Skeletal muscle tissue (tissue), 4 donors: ENCODE results near the gene CFAP99. TPM values are rescaled to one million over a fixed set of nuclear protein-coding genes. Genes with fewer than 3 reads are reported as not detected.

ENCODE experiments used
- H3K27ac ChIP-seq: one replicate; pipeline ENCODE4 v1.7.0; 2013; ENCODE audit warnings: mild to moderate bottlenecking, low read depth, low read length, inconsistent platforms
- H3K27me3 ChIP-seq, 3 donors: one replicate each; pipeline ENCODE4 v1.7.0; 2013; ENCODE audit warnings: low read length in 3 of 3; ENCODE audit not compliant: control insufficient read depth in 3 of 3, insufficient read depth in 3 of 3
- H3K36me3 ChIP-seq, 3 donors: one replicate each; pipeline ENCODE4 v1.7.0; 2013; ENCODE audit warnings: low read length in 3 of 3; ENCODE audit not compliant: control insufficient read depth in 3 of 3, insufficient read depth in 3 of 3
- H3K4me1 ChIP-seq, 3 donors: one replicate each; pipeline ENCODE4 v1.7.0; 2013; ENCODE audit warnings: low read length in 3 of 3, mild to moderate bottlenecking in 3 of 3; ENCODE audit not compliant: control insufficient read depth in 3 of 3, insufficient read depth in 3 of 3
- H3K4me3 ChIP-seq, 3 donors: one replicate each; pipeline ENCODE4 v1.7.0; 2013; ENCODE audit warnings: low read length in 3 of 3
- H3K9ac ChIP-seq, 3 donors: one replicate each; pipeline ENCODE4 v1.7.0; 2013; ENCODE audit warnings: low read length in 3 of 3, mild to moderate bottlenecking in 3 of 3, moderate library complexity in 2 of 3, low read depth in 1 of 3
- H3K9me3 ChIP-seq, 3 donors: one replicate each; pipeline ENCODE4 v1.7.0; 2013; ENCODE audit warnings: low read length in 3 of 3; ENCODE audit not compliant: control insufficient read depth in 3 of 3
- total RNA-seq: library from RNA; depleted of rRNA; stranded (reverse); fragments of >200 nt; gene quantifications from one replicate; pipeline ENCODE4 v1.2.3, GENCODE V29; 2014
- donor health status: Osteomylitis.

The CFAP99 gene
- total RNA-seq, 1 donor from 2014 or later = not detected

DNA sequence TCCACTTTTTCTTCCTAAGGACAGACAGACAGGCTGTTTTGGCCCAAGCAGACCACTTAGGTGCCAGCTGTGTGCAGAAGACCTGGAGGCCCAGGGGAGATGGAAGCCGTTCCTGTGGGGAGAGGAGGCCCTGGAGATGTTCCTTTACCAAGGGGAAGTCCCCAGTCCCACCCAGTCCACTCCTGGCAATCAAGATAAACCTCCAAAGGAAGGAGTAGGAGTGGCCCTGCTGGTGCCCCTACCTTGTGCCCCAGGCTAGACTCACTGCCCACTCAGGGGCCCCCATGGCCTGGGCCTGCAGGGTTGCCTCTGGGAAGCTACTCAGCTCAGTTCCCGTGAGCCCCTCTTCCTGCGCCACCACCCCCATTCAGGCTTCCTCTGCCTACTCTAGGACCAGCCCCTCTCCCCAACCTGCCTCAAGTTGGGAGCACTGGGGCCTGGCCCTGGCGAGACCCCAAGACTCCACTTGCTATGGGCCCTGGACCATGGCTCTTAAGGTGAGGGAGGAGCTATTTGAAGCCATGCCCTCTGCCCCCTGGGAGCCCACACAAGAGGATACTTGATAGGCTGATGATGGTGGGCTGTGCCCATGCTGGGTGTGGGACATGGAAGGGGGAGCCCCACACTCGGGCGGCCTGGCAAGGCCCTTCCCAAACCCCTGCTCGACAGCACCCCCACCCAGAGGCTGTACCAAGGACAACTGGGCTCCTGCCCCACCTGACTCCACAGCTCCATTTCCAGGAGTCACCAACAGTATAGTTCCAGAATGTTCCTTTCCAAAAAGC lies 25.4 kb downstream of the CFAP99 start:
- Histone ChIP-seq H3K36me3 (no peaks in the 10 kb centered on the region), H3K27me3 (peaks cover 0 to 8% (median 1%) of the 10 kb centered on the region in 3 donors), H3K9ac (no peak overlapping the region), H3K4me3 (no peak overlapping the region), H3K4me1 (no peaks in the 10 kb centered on the region), H3K9me3 (no peaks in the 10 kb centered on the region), H3K27ac (no peak overlapping the region)

DNA sequence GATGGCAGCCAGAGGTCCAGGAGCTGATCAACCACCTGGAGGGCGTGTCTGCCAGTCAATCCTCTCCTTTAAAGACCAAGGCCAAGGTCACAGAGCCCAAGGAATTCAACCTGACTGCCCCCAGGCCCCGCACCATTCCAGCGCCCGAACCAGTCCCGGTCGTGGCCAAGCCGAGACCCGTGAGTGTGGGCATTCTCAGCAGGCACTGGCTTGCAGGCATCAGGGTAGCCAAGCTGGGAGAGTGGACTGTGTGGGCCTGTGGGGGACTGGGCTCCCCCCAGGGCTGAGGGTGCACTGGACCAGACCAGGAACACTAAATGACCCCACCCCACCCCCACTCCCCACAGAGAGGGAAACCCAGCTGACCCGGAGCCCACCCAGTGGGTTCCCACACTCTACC lies 26.4 kb downstream of the CFAP99 start:
- H3K9ac ChIP-seq = no peak overlapping the region
- H3K4me3 ChIP-seq = no peak overlapping the region
- H3K4me1 ChIP-seq = no peaks in the 10 kb centered on the region
- H3K27ac ChIP-seq = no peak overlapping the region
- H3K27me3 ChIP-seq = peaks cover 0 to 12% (median 8%) of the 10 kb centered on the region in 3 donors
- no peaks in the 10 kb centered on the region for H3K36me3 ChIP-seq
- no peaks in the 10 kb centered on the region for H3K9me3 ChIP-seq

- Histone ChIP-seq H3K4me3 (no peak overlapping the region), H3K27me3 (peaks cover 0 to 12% (median 12%) of the 10 kb centered on the region in 3 donors), H3K9ac (no peak overlapping the region), H3K4me1 (no peaks in the 10 kb centered on the region), H3K27ac (no peak overlapping the region), H3K36me3 (no peaks in the 10 kb centered on the region), H3K9me3 (no peaks in the 10 kb centered on the region)
These were observed 26.8 kb downstream of the CFAP99 start for GRCh38 chr4:2445571-2445970.

DNA sequence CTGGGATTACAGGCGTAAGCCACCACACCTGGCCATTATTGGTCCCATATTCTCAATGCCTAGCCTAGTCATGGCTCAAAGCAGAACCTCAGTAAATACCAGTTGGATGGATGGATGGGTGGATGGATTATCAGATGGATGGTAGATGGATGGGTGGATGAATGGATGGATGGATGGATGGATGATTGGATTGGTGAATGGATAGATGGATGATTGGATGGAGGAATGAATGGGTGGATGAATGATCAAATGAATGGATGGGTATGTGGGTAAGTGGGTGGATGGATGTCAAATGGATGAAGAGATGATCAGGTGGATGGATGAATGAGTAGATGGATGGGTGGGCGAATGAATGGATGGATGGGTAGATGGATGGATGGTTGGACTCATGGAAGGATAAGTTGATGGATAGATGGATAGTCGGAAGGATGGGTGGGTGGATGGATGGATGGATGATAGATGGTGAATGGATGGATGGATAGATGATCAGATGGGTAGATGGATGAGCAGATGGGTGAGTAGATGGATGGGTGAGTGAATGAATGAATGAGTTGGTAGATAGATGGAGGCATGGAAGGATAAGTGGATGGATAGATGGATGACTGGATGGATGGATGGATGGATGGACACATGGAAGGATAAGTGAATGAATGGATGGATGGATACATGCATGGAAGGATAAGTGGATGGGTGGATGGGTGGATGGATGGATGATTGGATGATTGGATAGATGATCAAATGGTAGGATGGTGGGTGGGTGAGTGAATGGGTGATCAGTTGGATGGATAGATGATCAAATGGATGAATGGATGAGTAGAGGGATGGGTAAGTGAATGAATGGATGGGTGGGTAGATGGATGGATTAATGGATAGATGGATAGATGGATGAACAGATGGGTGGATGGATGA lies 28.2 kb downstream of the CFAP99 start:
- Histone ChIP-seq H3K9ac (no peak overlapping the region), H3K27ac (no peak overlapping the region), H3K9me3 (no peaks in the 10 kb centered on the region), H3K4me1 (no peaks in the 10 kb centered on the region), H3K27me3 (peaks cover 0 to 17% (median 12%) of the 10 kb centered on the region in 3 donors), H3K4me3 (no peak overlapping the region), H3K36me3 (no peaks in the 10 kb centered on the region)

GRCh38 chr4:2448589-2448988 lies 29.8 kb downstream of the CFAP99 start:
- H3K4me1 ChIP-seq = no peaks in the 10 kb centered on the region
- peaks cover 0 to 17% (median 12%) of the 10 kb centered on the region in 3 donors for H3K27me3 ChIP-seq
- no peaks in the 10 kb centered on the region for H3K9me3 ChIP-seq
- no peak overlapping the region for H3K27ac ChIP-seq
- no peak overlapping the region for H3K9ac ChIP-seq
- H3K36me3 ChIP-seq = no peaks in the 10 kb centered on the region
- H3K4me3 ChIP-seq = no peak overlapping the region

DNA sequence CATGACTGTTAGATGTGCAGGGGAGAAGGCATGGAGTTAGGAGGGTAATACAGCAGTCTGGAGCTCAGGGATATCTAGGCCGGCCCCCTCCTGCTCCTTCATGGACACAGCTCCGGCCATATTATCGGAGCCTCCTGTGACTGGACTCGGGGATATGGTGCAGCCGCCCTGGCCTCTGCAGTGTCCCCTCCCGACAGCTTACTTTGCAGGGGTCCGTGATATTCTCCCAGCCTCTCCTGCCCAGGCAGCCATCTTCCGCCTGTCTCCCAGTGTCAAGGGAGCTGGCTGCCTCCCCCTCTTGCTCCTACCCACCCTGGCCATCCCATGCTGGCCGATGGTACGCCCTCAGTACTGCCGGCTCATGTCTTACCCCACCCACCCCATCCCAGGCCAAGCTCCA lies 30.3 kb downstream of the CFAP99 start:
- H3K27me3 ChIP-seq = peaks cover 0 to 17% (median 12%) of the 10 kb centered on the region in 3 donors
- H3K36me3 ChIP-seq = no peaks in the 10 kb centered on the region
- no peaks in the 10 kb centered on the region for H3K4me1 ChIP-seq
- H3K27ac ChIP-seq = no peak overlapping the region
- no peak overlapping the region for H3K4me3 ChIP-seq
- H3K9me3 ChIP-seq = no peaks in the 10 kb centered on the region
- H3K9ac ChIP-seq = no peak overlapping the region

GRCh38 chr4:2449511-2450392 lies 31.0 kb downstream of the CFAP99 start:
- H3K9ac ChIP-seq = no peak overlapping the region
- peaks cover 0 to 17% (median 12%) of the 10 kb centered on the region in 3 donors for H3K27me3 ChIP-seq
- no peaks in the 10 kb centered on the region for H3K36me3 ChIP-seq
- no peak overlapping the region for H3K4me3 ChIP-seq
- H3K4me1 ChIP-seq = no peaks in the 10 kb centered on the region
- no peaks in the 10 kb centered on the region for H3K9me3 ChIP-seq
- H3K27ac ChIP-seq = no peak overlapping the region

- Histone ChIP-seq H3K9me3 (no peaks in the 10 kb centered on the region), H3K27ac (no peak overlapping the region), H3K36me3 (no peaks in the 10 kb centered on the region), H3K4me3 (no peak overlapping the region), H3K27me3 (peaks cover 0 to 17% (median 12%) of the 10 kb centered on the region in 3 donors), H3K9ac (no peak overlapping the region), H3K4me1 (no peaks in the 10 kb centered on the region)
These were observed 31.8 kb downstream of the CFAP99 start for GRCh38 chr4:2450394-2451035.

- H3K36me3 ChIP-seq = no peaks in the 10 kb centered on the region
- no peak overlapping the region for H3K27ac ChIP-seq
- H3K27me3 ChIP-seq = peaks cover 0 to 17% (median 12%) of the 10 kb centered on the region in 3 donors
- H3K4me3 ChIP-seq = no peak overlapping the region
- no peak overlapping the region for H3K9ac ChIP-seq
- H3K4me1 ChIP-seq = no peaks in the 10 kb centered on the region
- H3K9me3 ChIP-seq = no peaks in the 10 kb centered on the region
These were observed 32.3 kb downstream of the CFAP99 start for GRCh38 chr4:2451036-2451520.
